IMR-90 (cell line): ENCODE results near the gene BCL2. TPM values are rescaled to one million over a fixed set of nuclear protein-coding genes. Genes with fewer than 3 reads are reported as not detected.

Experiments used
- ATAC-seq: fragments of 200-7000 bp; cut with Tn5 transposase; 2 replicates; pipeline ENCODE4 v1.9.1; 2020; ENCODE audit warnings: low read depth, mild to moderate bottlenecking, moderate library complexity
- BruUV-seq: library from RNA; stranded (reverse); fragments of 400-500 nt; replicated peaks from 2 replicates; lab custom pipeline; 2021; lab: Mats Ljungman, UMichigan
- CTCF ChIA-PET: fragments of 300-600 bp; formaldehyde crosslinking; extraction: SDS; loops from one replicate; lab custom pipeline; 2021; ENCODE audit warnings: antibody characterized with exemption; lab: Yijun Ruan, JAX
- POLR2A ChIA-PET: fragments of 300-600 bp; sonication (Branson Sonifier 250); formaldehyde crosslinking; loops from one replicate; lab custom pipeline; 2022; ENCODE audit warnings: antibody characterized with exemption; ENCODE audit not compliant: unreplicated experiment; lab: Charles Lee
- DNase-seq: peaks from one replicate; pipeline ENCODE4 v3.0.0; 2013
- H2AFZ ChIP-seq: replicated peaks from 2 replicates; pipeline ENCODE3; 2013; ENCODE audit warnings: low read length, mild to moderate bottlenecking; ENCODE audit not compliant: poor library complexity
- H2AK5ac ChIP-seq: 2 replicates; pipeline ENCODE4 v1.6.1; 2013; ENCODE audit warnings: low read depth, low read length, inconsistent platforms
- H2AK9ac ChIP-seq: replicated peaks from 2 replicates; pipeline ENCODE3; 2013; ENCODE audit warnings: mild to moderate bottlenecking, low read depth, low read length, moderate library complexity; ENCODE audit not compliant: poor library complexity
- H2BK120ac ChIP-seq: 2 replicates; pipeline ENCODE4 v1.6.1; 2013; ENCODE audit warnings: low read depth, low read length, inconsistent platforms
- H2BK15ac ChIP-seq: 3 replicates; pipeline ENCODE4 v1.6.1; 2013; ENCODE audit warnings: low read depth, low read length, inconsistent platforms
- H2BK20ac ChIP-seq: 2 replicates; pipeline ENCODE4 v1.6.1; 2013; ENCODE audit warnings: low read depth, mild to moderate bottlenecking, inconsistent platforms, low read length, moderate library complexity
- H2BK5ac ChIP-seq: 2 replicates; pipeline ENCODE4 v1.6.1; 2013; ENCODE audit warnings: mild to moderate bottlenecking, low read depth, low read length, inconsistent platforms; ENCODE audit not compliant: poor library complexity, severe bottlenecking
- H3K14ac ChIP-seq: replicated peaks from 2 replicates; pipeline ENCODE4 v1.6.1; 2013; ENCODE audit warnings: low read depth, low read length, inconsistent platforms
- H3K18ac ChIP-seq: 2 replicates; pipeline ENCODE4 v1.6.1; 2013; ENCODE audit warnings: low read depth, low read length, control low read depth
- H3K23ac ChIP-seq: 2 replicates; pipeline ENCODE4 v1.6.1; 2013; ENCODE audit warnings: low read depth, low read length, inconsistent platforms
- H3K27ac ChIP-seq: 2 replicates; pipeline ENCODE4 v1.5.1; 2013; ENCODE audit warnings: mild to moderate bottlenecking, control low read depth, low read length; ENCODE audit not compliant: insufficient read depth
- H3K27me3 ChIP-seq: 2 replicates; pipeline ENCODE4 v1.6.1; 2013; ENCODE audit warnings: low read length; ENCODE audit not compliant: control insufficient read depth, insufficient read depth
- H3K36me3 ChIP-seq: 2 replicates; pipeline ENCODE4 v1.6.1; 2013; ENCODE audit warnings: low read length, mixed read lengths; ENCODE audit not compliant: control insufficient read depth, insufficient read depth
- H3K4ac ChIP-seq: 2 replicates; pipeline ENCODE4 v1.6.1; 2013; ENCODE audit warnings: low read depth, low read length, inconsistent platforms
- H3K4me1 ChIP-seq: 2 replicates; pipeline ENCODE4 v1.6.1; 2013; ENCODE audit warnings: low read length, mixed read lengths; ENCODE audit not compliant: control insufficient read depth, insufficient read depth
- H3K4me2 ChIP-seq: 2 replicates; pipeline ENCODE4 v1.6.1; 2013; ENCODE audit warnings: low read depth, mild to moderate bottlenecking, control low read depth, low read length, moderate library complexity
- H3K4me3 ChIP-seq: 2 replicates; pipeline ENCODE4 v1.5.1; 2013; ENCODE audit warnings: low read depth, mild to moderate bottlenecking, control low read depth, low read length, moderate library complexity; ENCODE audit not compliant: insufficient read depth
- H3K56ac ChIP-seq: 2 replicates; pipeline ENCODE4 v1.6.1; 2013; ENCODE audit warnings: low read length, inconsistent platforms; ENCODE audit not compliant: insufficient read depth; ENCODE audit errors: extremely low read depth
- H3K79me1 ChIP-seq, 2 experiments: 2 replicates each; pipeline ENCODE4 v1.6.1; 2013; ENCODE audit warnings: low read length in 2 of 2, inconsistent platforms in 1 of 2, low read depth in 1 of 2
- H3K9ac ChIP-seq: 2 replicates; pipeline ENCODE4 v1.6.1; 2013; ENCODE audit warnings: low read depth, low read length, control low read depth
- H3K9me1 ChIP-seq: 2 replicates; pipeline ENCODE4 v1.6.1; 2013; ENCODE audit warnings: low read length, inconsistent platforms; ENCODE audit not compliant: insufficient read depth
- H3K9me3 ChIP-seq: 2 replicates; pipeline ENCODE4 v1.6.1; 2013; ENCODE audit warnings: low read length; ENCODE audit not compliant: control insufficient read depth, insufficient read depth
- H4K20me1 ChIP-seq: 2 replicates; pipeline ENCODE4 v1.6.1; 2013; ENCODE audit warnings: low read length, inconsistent platforms; ENCODE audit not compliant: insufficient read depth
- H4K5ac ChIP-seq: 2 replicates; pipeline ENCODE4 v1.6.1; 2013; ENCODE audit warnings: mild to moderate bottlenecking, low read depth, low read length, control low read depth
- H4K8ac ChIP-seq, 2 experiments: 2 replicates each; pipeline ENCODE4 v1.6.1; 2013; ENCODE audit warnings: low read depth in 2 of 2, low read length in 2 of 2, control low read depth in 1 of 2, inconsistent platforms in 1 of 2
- H4K91ac ChIP-seq: 2 replicates; pipeline ENCODE4 v1.6.1; 2013; ENCODE audit warnings: low read depth, low read length, inconsistent platforms; ENCODE audit not compliant: insufficient read depth
- CHD1 ChIP-seq: IDR thresholded peaks from 2 replicates; pipeline ENCODE4 v1.6.1; 2012; ENCODE audit warnings: low read depth, low read length, improper control_type of control experiment
- FOS ChIP-seq: fragments of 150-350 bp; IDR thresholded peaks from 2 replicates; pipeline ENCODE4 v1.6.1; 2016; ENCODE audit warnings: low read depth, low read length
- MAZ ChIP-seq: IDR thresholded peaks from 2 replicates; pipeline ENCODE4 v1.6.1; 2012; ENCODE audit warnings: low read depth, mild to moderate bottlenecking, low read length, improper control_type of control experiment, moderate library complexity, borderline replicate concordance
- NFE2L2 ChIP-seq: fragments of 150-350 bp; IDR thresholded peaks from 2 replicates; pipeline ENCODE4 v1.6.1; 2016; ENCODE audit warnings: low read depth, mild to moderate bottlenecking, low read length
- POLR2A ChIP-seq: IDR thresholded peaks from 2 replicates; pipeline ENCODE4 v1.6.1; 2012; ENCODE audit warnings: mild to moderate bottlenecking, low read depth, low read length
- RCOR1 ChIP-seq: IDR thresholded peaks from 2 replicates; pipeline ENCODE4 v1.6.1; 2012; ENCODE audit warnings: mild to moderate bottlenecking, low read length, improper control_type of control experiment; ENCODE audit not compliant: insufficient replicate concordance
- RFX5 ChIP-seq: IDR thresholded peaks from 2 replicates; pipeline ENCODE4 v1.8.0; 2012; ENCODE audit warnings: low read depth, mild to moderate bottlenecking, low read length, moderate library complexity
- SMC3 ChIP-seq: fragments of 150-350 bp; IDR thresholded peaks from 2 replicates; pipeline ENCODE4 v1.6.1; 2016; ENCODE audit warnings: low read depth, mild to moderate bottlenecking, antibody characterized with exemption, low read length, moderate library complexity
- WGBS, 2 experiments: methylation state at CpG; one replicate each; pipeline versions ENCODE4 v1.1.5 to v1.1.7; 2013; ENCODE audit warnings: missing lambda C conversion rate in 2 of 2; ENCODE audit not compliant: insufficient read length in 1 of 2; ENCODE audit errors: extremely low coverage in 2 of 2; 5-methylcytosine and 5-hydroxymethylcytosine counted together
- dilution Hi-C: fragments of 300-500 bp; cut with HindIII; formaldehyde crosslinking; loops from one replicate; pipeline ENCODE4 v1.14.3; 2018; ENCODE audit warnings: low sequenced_read_pairs; ENCODE audit not compliant: unreplicated experiment
- in situ Hi-C: fragments of 300-500 bp; cut with MboI; formaldehyde crosslinking; loops from 3 replicates; pipeline ENCODE4 v1.14.3; 2019; ENCODE audit warnings: low sequenced_read_pairs, inconsistent platforms, mixed read lengths
- intact Hi-C: fragments of 100-400 bp; cut with micrococcal nuclease; formaldehyde crosslinking; loops from 2 replicates; pipeline ENCODE4 v1.10.0; 2022
- polyA plus RNA-seq, 3 experiments: library from polyadenylated mRNA; depleted of rRNA; stranded (reverse); fragments of >200 nt; gene quantifications; 2 replicates each; pipeline ENCODE4 v1.2.3, GENCODE V29; 2012; ENCODE audit warnings: low replicate concordance in 1 of 3
- total RNA-seq: library from RNA; depleted of rRNA; stranded (reverse); fragments of >200 nt; gene quantifications from 2 replicates; pipeline ENCODE4 v1.2.3, GENCODE V29; 2012
- TF ChIP-seq, protein P1 (sequence below): conservative IDR thresholded peaks from 2 replicates; pipeline ENCODE4 v1.5.1; 2012; ENCODE audit warnings: mild to moderate bottlenecking, low read depth, low read length, improper control_type of control experiment
- TF ChIP-seq, protein P2 (sequence below): fragments of 150-350 bp; IDR thresholded peaks from 2 replicates; pipeline ENCODE4 v1.6.1; 2016; ENCODE audit warnings: low read depth, mild to moderate bottlenecking, low read length, moderate library complexity, borderline replicate concordance

The BCL2 gene
- total and polyA plus RNA-seq, 2 of the 4 experiments (the other 2 are of a cell fraction), result 0.24 to 0.54 TPM

DNA sequence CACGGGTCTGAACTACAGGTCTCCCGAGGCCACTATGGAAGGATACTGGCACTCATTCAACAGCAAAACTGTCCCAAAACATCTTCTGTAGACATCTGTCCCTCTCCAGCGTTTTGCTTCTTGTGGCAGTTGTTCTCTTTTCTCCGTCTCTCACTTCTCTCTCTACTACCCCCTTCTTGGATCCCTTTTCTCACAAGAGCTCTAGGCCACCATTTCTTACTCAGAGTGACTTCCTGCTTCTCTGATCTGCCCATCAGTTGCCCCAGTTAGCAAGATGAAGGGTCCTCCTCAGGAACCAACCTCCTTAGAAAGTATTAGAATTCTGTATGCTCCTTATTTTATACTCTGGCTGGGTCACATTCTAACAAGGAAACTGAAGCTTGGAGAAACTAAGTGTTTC lies 32.6 kb downstream of the BCL2 start:
- intact Hi-C loops, result no loop called here
- 72% methylated on average over 3 of the region's 4 CpGs; no CpG with 5 or more reads in 1 of the 2 experiments for WGBS, 2 experiments
- CTCF ChIA-PET, result no interaction called here

More for the DNA sequence above, 32.6 kb downstream of the BCL2 start:
- H2BK15ac ChIP-seq, result no peak overlapping the region
- no peak overlapping the region for H4K5ac ChIP-seq
- TF ChIP-seq POLR2A (no peak), RFX5 (no peak), MAZ (no peak), RCOR1 (no peak), NFE2L2 (no peak), SMC3 (no peak), CHD1 (no peak), FOS (no peak)
- TF ChIP-seq, protein P1, sequence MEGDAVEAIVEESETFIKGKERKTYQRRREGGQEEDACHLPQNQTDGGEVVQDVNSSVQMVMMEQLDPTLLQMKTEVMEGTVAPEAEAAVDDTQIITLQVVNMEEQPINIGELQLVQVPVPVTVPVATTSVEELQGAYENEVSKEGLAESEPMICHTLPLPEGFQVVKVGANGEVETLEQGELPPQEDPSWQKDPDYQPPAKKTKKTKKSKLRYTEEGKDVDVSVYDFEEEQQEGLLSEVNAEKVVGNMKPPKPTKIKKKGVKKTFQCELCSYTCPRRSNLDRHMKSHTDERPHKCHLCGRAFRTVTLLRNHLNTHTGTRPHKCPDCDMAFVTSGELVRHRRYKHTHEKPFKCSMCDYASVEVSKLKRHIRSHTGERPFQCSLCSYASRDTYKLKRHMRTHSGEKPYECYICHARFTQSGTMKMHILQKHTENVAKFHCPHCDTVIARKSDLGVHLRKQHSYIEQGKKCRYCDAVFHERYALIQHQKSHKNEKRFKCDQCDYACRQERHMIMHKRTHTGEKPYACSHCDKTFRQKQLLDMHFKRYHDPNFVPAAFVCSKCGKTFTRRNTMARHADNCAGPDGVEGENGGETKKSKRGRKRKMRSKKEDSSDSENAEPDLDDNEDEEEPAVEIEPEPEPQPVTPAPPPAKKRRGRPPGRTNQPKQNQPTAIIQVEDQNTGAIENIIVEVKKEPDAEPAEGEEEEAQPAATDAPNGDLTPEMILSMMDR, result no peak
- TF ChIP-seq, protein P2, sequence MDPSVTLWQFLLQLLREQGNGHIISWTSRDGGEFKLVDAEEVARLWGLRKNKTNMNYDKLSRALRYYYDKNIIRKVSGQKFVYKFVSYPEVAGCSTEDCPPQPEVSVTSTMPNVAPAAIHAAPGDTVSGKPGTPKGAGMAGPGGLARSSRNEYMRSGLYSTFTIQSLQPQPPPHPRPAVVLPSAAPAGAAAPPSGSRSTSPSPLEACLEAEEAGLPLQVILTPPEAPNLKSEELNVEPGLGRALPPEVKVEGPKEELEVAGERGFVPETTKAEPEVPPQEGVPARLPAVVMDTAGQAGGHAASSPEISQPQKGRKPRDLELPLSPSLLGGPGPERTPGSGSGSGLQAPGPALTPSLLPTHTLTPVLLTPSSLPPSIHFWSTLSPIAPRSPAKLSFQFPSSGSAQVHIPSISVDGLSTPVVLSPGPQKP, result no peak
- POLR2A ChIA-PET, result no interaction called here
- H3K9me3 ChIP-seq, result no peaks in the 10 kb centered on the region
- no peak overlapping the region for H3K14ac ChIP-seq
- no peak overlapping the region for H2BK120ac ChIP-seq
- no peak overlapping the region for H3K23ac ChIP-seq
- H4K8ac ChIP-seq, result no peak overlapping the region
- no peak overlapping the region for H2BK5ac ChIP-seq
- ATAC-seq, result no peak
- no peaks in the 10 kb centered on the region for H3K4me1 ChIP-seq
- no peaks in the 10 kb centered on the region for H3K9me1 ChIP-seq
- no peak overlapping the region for H2AFZ ChIP-seq
- DNase-seq, result no peak
- no peaks in the 10 kb centered on the region for H3K79me1 ChIP-seq
- H3K9ac ChIP-seq, result no peak overlapping the region
- no peak overlapping the region for H2AK9ac ChIP-seq
- H3K27me3 ChIP-seq, result peaks cover 1% of the 10 kb centered on the region
- no peak overlapping the region for H3K4ac ChIP-seq
- in situ Hi-C loops (no loop called here), dilution Hi-C loops (no loop called here)
- no peak overlapping the region for H3K56ac ChIP-seq
- BruUV-seq, result no TSS peak
- no peak overlapping the region for H2BK20ac ChIP-seq
- no peaks in the 10 kb centered on the region for H4K20me1 ChIP-seq
- no peak overlapping the region for H3K4me2 ChIP-seq
- H3K36me3 ChIP-seq, result no peaks in the 10 kb centered on the region
- no peak overlapping the region for H3K4me3 ChIP-seq
- H2AK5ac ChIP-seq, result no peak overlapping the region
- H4K91ac ChIP-seq, result no peak overlapping the region
- H3K18ac ChIP-seq, result no peak overlapping the region
- no peak overlapping the region for H3K27ac ChIP-seq
